ENCODE measurements around the gene C16orf82.

C16orf82 gene

GRCh38 chr16:27088216-27088615 lies 21.5 kb downstream of the C16orf82 start:
- TF ChIP-seq CTCF (IDR thresholded peaks at IDR 0.05; ENCODE audit: borderline replicate concordance, insufficient read depth, low read depth, low read length): no peak
- no peak overlapping the region for H3K4me3 ChIP-seq (ENCODE audit: low read depth, low read length)

- H3K4me3 ChIP-seq (ENCODE audit: low read depth, low read length): no peak overlapping the region
- no peak for TF ChIP-seq CTCF (IDR thresholded peaks at IDR 0.05; ENCODE audit: borderline replicate concordance, insufficient read depth, low read depth, low read length)
These were observed 29.6 kb downstream of the C16orf82 start for GRCh38 chr16:27096375-27096774.

GRCh38 chr16:27097800-27098230 lies 31.1 kb downstream of the C16orf82 start:
- TF ChIP-seq CTCF (IDR thresholded peaks at IDR 0.05; ENCODE audit: borderline replicate concordance, insufficient read depth, low read depth, low read length): no peak
- no peak overlapping the region for H3K4me3 ChIP-seq (ENCODE audit: low read depth, low read length)

- no peak for TF ChIP-seq CTCF (IDR thresholded peaks at IDR 0.05; ENCODE audit: borderline replicate concordance, insufficient read depth, low read depth, low read length)
- H3K4me3 ChIP-seq (ENCODE audit: low read depth, low read length): no peak overlapping the region
These were observed 31.8 kb downstream of the C16orf82 start for GRCh38 chr16:27098366-27099049.

- TF ChIP-seq CTCF (IDR thresholded peaks at IDR 0.05; ENCODE audit: borderline replicate concordance, insufficient read depth, low read depth, low read length): no peak
- H3K4me3 ChIP-seq (ENCODE audit: low read depth, low read length): no peak overlapping the region
These were observed 36.2 kb downstream of the C16orf82 start for GRCh38 chr16:27102701-27103575.

GRCh38 chr16:27103954-27104353 lies 37.2 kb downstream of the C16orf82 start:
- no peak overlapping the region for H3K4me3 ChIP-seq (ENCODE audit: low read depth, low read length)
- TF ChIP-seq CTCF (IDR thresholded peaks at IDR 0.05; ENCODE audit: borderline replicate concordance, insufficient read depth, low read depth, low read length): no peak
